ENCODE data around the gene ANKRD24.

- TF ChIP-seq CTCF (IDR thresholded peaks at IDR 0.05; ENCODE audit: poor library complexity) (no peak), EZH2 (IDR thresholded peaks at IDR 0.05; ENCODE audit: borderline replicate concordance) (no peak)
Observed at GRCh38 chr19:4229179-4229931, 46.9 kb downstream of the ANKRD24 start, which contains the start of gene EBI3.

Measured in hepatocyte (in vitro differentiated cells).